Neural crest cell (in vitro differentiated cells): ENCODE data around the gene HSPB2. TPM values are rescaled to one million over a fixed set of nuclear protein-coding genes. Genes with fewer than 3 reads are reported as not detected.

Experiments used
- DNase-seq: peaks from one replicate; pipeline ENCODE4 v3.0.0; 2021; ENCODE audit warnings: low read depth, mixed read lengths, low spot score
- H3K27ac Mint-ChIP-seq: one replicate; pipeline ENCODE4 v1.8.0; 2021; ENCODE audit warnings: mild to moderate bottlenecking, mixed read lengths; ENCODE audit not compliant: unreplicated experiment
- H3K27me3 Mint-ChIP-seq: 2 replicates; pipeline ENCODE4 v1.8.0; 2021; ENCODE audit warnings: low read depth, mild to moderate bottlenecking, mixed read lengths
- H3K36me3 Mint-ChIP-seq: 2 replicates; pipeline ENCODE4 v1.8.0; 2021; ENCODE audit warnings: low read depth, mild to moderate bottlenecking, mixed read lengths
- H3K4me1 Mint-ChIP-seq: 2 replicates; pipeline ENCODE4 v1.8.0; 2021; ENCODE audit warnings: mixed read lengths
- H3K4me3 Mint-ChIP-seq: one replicate; pipeline ENCODE4 v1.8.0; 2021; ENCODE audit warnings: mild to moderate bottlenecking, mixed read lengths
- H3K9me3 Mint-ChIP-seq: 2 replicates; pipeline ENCODE4 v1.8.0; 2021; ENCODE audit warnings: mixed read lengths
- total RNA-seq: library from RNA; stranded (reverse); gene quantifications from 2 replicates; pipeline ENCODE4 v1.2.1, GENCODE V29; 2021
- TF ChIP-seq, protein P1 (sequence below): fragments of 200-600 bp; sonication (generic); conservative IDR thresholded peaks from 2 replicates; pipeline ENCODE4 v1.5.0; 2021; ENCODE audit warnings: antibody characterized with exemption, mild to moderate bottlenecking

HSPB2 gene
- total RNA-seq, 1 donor from 2014 or later = not detected

DNA sequence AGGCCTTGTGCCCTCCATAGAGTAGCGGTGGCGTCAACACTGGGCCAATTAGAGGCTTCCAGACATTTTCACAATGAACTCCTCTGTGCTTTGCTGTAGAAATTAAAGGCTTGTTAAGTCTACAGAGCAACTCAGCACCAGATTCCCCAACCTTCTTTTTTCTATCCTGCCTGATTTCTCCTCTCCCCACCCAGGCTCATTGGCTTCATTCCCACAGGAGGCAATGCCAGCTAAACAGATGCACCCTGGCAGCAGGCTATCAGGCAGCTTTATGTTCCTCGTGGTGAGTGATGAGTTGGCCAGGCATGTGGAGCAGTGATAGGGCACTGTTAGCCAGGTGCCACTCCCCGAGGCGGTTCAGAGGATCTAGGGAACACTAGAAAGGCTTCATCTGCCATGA, 29.4 kb downstream of the HSPB2 start:
- H3K36me3 Mint-ChIP-seq = no peaks in the 10 kb centered on the region
- H3K9me3 Mint-ChIP-seq = no peaks in the 10 kb centered on the region
- no peak for DNase-seq
- H3K4me3 Mint-ChIP-seq = no peak overlapping the region
- no peaks in the 10 kb centered on the region for H3K27me3 Mint-ChIP-seq
- H3K27ac Mint-ChIP-seq = no peak overlapping the region
- peaks cover 29% of the 10 kb centered on the region for H3K4me1 Mint-ChIP-seq
- TF ChIP-seq, protein P1, sequence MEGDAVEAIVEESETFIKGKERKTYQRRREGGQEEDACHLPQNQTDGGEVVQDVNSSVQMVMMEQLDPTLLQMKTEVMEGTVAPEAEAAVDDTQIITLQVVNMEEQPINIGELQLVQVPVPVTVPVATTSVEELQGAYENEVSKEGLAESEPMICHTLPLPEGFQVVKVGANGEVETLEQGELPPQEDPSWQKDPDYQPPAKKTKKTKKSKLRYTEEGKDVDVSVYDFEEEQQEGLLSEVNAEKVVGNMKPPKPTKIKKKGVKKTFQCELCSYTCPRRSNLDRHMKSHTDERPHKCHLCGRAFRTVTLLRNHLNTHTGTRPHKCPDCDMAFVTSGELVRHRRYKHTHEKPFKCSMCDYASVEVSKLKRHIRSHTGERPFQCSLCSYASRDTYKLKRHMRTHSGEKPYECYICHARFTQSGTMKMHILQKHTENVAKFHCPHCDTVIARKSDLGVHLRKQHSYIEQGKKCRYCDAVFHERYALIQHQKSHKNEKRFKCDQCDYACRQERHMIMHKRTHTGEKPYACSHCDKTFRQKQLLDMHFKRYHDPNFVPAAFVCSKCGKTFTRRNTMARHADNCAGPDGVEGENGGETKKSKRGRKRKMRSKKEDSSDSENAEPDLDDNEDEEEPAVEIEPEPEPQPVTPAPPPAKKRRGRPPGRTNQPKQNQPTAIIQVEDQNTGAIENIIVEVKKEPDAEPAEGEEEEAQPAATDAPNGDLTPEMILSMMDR = no peak

DNA sequence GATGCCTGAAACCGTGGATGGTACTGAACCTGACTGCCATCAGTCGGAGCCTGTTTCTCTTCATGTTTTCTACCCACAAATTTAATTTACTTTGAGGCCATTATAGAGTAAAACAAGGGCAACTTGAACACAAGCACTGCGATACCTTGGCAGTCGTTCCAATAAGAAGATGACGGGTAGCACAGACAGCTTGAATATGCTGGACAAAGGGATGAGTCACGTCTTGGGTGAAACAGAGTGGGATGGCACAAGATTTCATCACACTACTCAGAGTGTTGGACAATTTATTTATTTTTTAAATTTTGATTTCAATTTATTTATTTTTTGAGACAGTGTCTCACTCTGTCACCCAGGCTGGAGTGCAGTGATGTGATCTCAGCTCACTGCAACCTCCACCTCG, 30.3 kb downstream of the HSPB2 start:
- H3K27ac Mint-ChIP-seq = no peak overlapping the region
- H3K4me1 Mint-ChIP-seq = peaks cover 22% of the 10 kb centered on the region
- TF ChIP-seq, protein P1 = no peak
- no peak for DNase-seq
- no peaks in the 10 kb centered on the region for H3K9me3 Mint-ChIP-seq
- no peaks in the 10 kb centered on the region for H3K27me3 Mint-ChIP-seq
- no peak overlapping the region for H3K4me3 Mint-ChIP-seq
- no peaks in the 10 kb centered on the region for H3K36me3 Mint-ChIP-seq

DNA sequence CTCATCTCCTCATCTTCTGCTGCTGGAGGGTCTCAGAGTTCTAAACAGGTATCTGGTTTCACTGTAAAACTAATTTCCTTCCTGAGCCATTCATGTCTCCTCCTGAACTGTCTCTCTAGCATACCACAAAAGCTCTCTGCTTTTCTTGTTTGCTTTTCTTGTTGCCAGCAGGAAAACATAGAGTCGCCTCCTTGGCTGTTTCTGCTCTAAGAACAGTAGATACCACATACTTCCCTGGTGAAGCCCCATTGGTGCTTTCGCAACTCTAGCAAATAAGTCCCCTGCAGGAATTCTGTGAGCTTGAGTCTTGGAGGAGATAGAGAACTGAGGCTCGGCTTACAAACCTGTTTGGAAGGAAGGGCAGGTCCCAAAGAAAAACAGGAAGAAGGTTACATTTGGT, 31.6 kb downstream of the HSPB2 start:
- TF ChIP-seq, protein P1 = no peak
- peaks cover 9% of the 10 kb centered on the region for H3K4me1 Mint-ChIP-seq
- no peaks in the 10 kb centered on the region for H3K36me3 Mint-ChIP-seq
- no peaks in the 10 kb centered on the region for H3K9me3 Mint-ChIP-seq
- no peak overlapping the region for H3K27ac Mint-ChIP-seq
- H3K4me3 Mint-ChIP-seq = no peak overlapping the region
- no peak for DNase-seq
- H3K27me3 Mint-ChIP-seq = no peaks in the 10 kb centered on the region

DNA sequence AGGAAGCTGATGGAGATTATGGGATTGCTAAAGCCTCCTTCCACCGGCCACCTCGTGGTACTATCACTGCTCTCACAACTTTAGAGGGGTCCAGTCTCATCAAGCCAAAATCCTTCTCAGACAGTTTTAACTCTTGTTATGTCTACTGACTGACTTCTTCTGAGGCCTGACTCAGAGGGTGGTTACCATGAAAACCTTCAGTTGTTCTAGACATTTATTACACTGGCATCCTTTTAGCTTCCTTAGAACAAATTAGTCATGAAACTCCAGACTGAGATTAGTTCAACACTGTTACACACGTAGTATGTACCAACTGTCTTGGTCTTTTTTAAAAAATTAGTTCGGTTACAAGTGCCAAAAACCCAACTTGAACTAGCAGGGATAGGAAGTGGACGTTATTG, 32.1 kb downstream of the HSPB2 start:
- H3K27me3 Mint-ChIP-seq = no peaks in the 10 kb centered on the region
- no peak overlapping the region for H3K27ac Mint-ChIP-seq
- H3K9me3 Mint-ChIP-seq = no peaks in the 10 kb centered on the region
- no peaks in the 10 kb centered on the region for H3K36me3 Mint-ChIP-seq
- TF ChIP-seq, protein P1 = no peak
- H3K4me3 Mint-ChIP-seq = no peak overlapping the region
- H3K4me1 Mint-ChIP-seq = peaks cover 8% of the 10 kb centered on the region
- no peak for DNase-seq

DNA sequence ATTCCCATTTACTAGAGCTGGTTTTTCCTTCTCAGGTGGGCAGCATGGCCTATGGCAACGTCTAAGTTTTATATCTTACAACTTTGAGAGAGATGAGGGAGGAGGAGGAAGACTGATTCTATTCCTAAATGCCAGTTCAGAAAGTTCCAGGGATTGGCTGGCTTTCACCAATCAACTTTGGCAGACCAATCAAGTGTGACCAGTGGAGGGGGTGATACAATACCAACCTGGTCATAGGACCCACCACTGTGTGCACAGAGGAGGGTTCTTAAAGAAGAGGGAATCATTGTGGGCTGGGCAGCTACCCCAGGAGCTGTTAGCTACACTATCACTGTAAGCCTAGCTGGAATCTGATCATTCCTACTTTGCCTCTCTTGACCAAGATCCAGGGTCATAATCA, 32.7 kb downstream of the HSPB2 start:
- Mint-ChIP-seq H3K27me3 (no peaks in the 10 kb centered on the region), H3K9me3 (no peaks in the 10 kb centered on the region), H3K4me3 (no peak overlapping the region), H3K27ac (no peak overlapping the region), H3K4me1 (peaks cover 9% of the 10 kb centered on the region), H3K36me3 (peaks cover 2% of the 10 kb centered on the region)
- DNase-seq = no peak
- TF ChIP-seq, protein P1 = no peak

DNA sequence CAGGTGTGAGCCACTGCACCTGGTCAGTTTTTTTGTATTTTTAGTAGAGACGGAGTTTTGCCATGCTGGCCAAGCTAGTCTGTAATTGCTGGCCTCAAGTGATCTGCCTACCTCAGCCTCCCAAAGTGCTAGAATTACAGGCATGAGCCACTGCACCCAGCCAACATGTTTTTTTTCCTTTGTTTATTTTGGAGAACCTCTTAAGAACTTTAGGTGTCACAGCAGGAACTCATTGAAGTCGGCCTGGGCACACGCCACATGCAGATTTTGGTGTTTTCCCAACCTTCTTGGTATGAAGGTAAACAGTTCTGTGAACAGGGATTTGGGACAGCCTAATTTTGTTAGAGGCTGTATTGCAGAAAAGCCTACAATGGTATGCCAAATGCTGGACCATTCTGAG, 34.0 kb downstream of the HSPB2 start:
- TF ChIP-seq, protein P1 = no peak
- Mint-ChIP-seq H3K36me3 (peaks cover 2% of the 10 kb centered on the region), H3K4me1 (peaks cover 5% of the 10 kb centered on the region), H3K27me3 (no peaks in the 10 kb centered on the region), H3K4me3 (no peak overlapping the region), H3K27ac (no peak overlapping the region), H3K9me3 (no peaks in the 10 kb centered on the region)
- DNase-seq = no peak
